A549 (cell line): ENCODE measurements around the gene CATSPERE.

Source experiments
- BHLHE40 ChIP-seq: IDR thresholded peaks from 2 replicates; pipeline ENCODE4 v1.6.1; 2012; ENCODE audit warnings: low read depth, low read length, inconsistent platforms
- CHD2 ChIP-seq: fragments of 150-350 bp; IDR thresholded peaks from 2 replicates; pipeline ENCODE4 v1.6.1; 2014; ENCODE audit warnings: low read length; ENCODE audit not compliant: partially characterized antibody
- EP300 ChIP-seq, 2 experiments: fragments of >200 bp; sonication (Bioruptor Twin); formaldehyde crosslinking; IDR thresholded peaks; 2 replicates in 1 of 2; 3 replicates in 1 of 2; pipeline ENCODE4 v1.6.1; 2016 to 2017
- ESRRA ChIP-seq: fragments of 150-350 bp; IDR thresholded peaks from 2 replicates; pipeline ENCODE4 v1.6.1; 2014; ENCODE audit warnings: mild to moderate bottlenecking, low read length, borderline replicate concordance
- GATA3 ChIP-seq: IDR thresholded peaks from 2 replicates; pipeline ENCODE4 v1.6.1; 2012; ENCODE audit warnings: borderline replicate concordance
- HOXA7 ChIP-seq: fragments of 250-450 bp; sonication (Bioruptor Pico); IDR thresholded peaks from 2 replicates; pipeline ENCODE4 v1.5.0; 2020; ENCODE audit warnings: mild to moderate bottlenecking, moderate library complexity
- JUNB ChIP-seq: fragments of >200 bp; sonication (Bioruptor Twin); formaldehyde crosslinking; IDR thresholded peaks from 2 replicates; pipeline ENCODE4 v1.6.1; 2016
- MAFK ChIP-seq: fragments of 450-650 bp; IDR thresholded peaks from 2 replicates; pipeline ENCODE4 v1.6.1; 2014; ENCODE audit not compliant: partially characterized antibody
- NR3C1 ChIP-seq: fragments of >200 bp; sonication (Bioruptor Twin); formaldehyde crosslinking; IDR thresholded peaks from 3 replicates; pipeline ENCODE4 v1.6.1; 2017
- POLR2A ChIP-seq: IDR thresholded peaks from 2 replicates; pipeline ENCODE4 v1.6.1; 2012; ENCODE audit warnings: mild to moderate bottlenecking, low read length
- SMC3 ChIP-seq: fragments of >200 bp; sonication (Bioruptor Twin); formaldehyde crosslinking; IDR thresholded peaks from 3 replicates; pipeline ENCODE4 v1.6.1; 2018; ENCODE audit warnings: inconsistent platforms
- TF ChIP-seq, protein P1 (sequence below): fragments of >200 bp; sonication (Bioruptor Twin); formaldehyde crosslinking; IDR thresholded peaks from 3 replicates; pipeline ENCODE4 v1.5.1; 2016
- TF ChIP-seq, protein P2 (sequence below): IDR thresholded peaks from 2 replicates; pipeline ENCODE4 v1.6.1; 2012

DNA sequence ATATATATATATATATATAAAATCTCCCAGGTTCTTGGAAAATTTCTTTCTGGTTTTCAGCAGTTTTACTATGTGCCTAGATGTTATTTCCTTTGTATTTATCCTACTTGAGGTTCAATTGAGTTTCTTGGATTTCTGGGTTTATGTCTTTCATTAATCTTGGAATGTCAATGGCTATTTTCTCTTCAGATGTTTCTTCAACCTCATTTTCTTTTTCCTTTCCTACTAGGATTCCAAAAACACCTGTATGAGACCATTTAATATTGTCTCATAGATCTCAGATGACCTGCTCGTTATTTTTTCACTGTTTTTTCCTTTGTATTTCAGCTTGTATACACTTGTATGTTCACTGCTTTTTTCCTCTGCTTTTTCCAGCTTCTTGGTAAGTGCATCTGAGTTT is 96.5 kb downstream of the CATSPERE start:
- TF ChIP-seq POLR2A (no peak), ESRRA (no peak), NR3C1 (no peak), EP300 (IDR thresholded peaks at IDR 0.05) (no peak), MAFK (no peak), BHLHE40 (no peak), SMC3 (no peak), CHD2 (no peak), HOXA7 (no peak), GATA3 (no peak), JUNB (no peak)
- TF ChIP-seq, protein P1, sequence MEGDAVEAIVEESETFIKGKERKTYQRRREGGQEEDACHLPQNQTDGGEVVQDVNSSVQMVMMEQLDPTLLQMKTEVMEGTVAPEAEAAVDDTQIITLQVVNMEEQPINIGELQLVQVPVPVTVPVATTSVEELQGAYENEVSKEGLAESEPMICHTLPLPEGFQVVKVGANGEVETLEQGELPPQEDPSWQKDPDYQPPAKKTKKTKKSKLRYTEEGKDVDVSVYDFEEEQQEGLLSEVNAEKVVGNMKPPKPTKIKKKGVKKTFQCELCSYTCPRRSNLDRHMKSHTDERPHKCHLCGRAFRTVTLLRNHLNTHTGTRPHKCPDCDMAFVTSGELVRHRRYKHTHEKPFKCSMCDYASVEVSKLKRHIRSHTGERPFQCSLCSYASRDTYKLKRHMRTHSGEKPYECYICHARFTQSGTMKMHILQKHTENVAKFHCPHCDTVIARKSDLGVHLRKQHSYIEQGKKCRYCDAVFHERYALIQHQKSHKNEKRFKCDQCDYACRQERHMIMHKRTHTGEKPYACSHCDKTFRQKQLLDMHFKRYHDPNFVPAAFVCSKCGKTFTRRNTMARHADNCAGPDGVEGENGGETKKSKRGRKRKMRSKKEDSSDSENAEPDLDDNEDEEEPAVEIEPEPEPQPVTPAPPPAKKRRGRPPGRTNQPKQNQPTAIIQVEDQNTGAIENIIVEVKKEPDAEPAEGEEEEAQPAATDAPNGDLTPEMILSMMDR: no peak
- TF ChIP-seq, protein P2, sequence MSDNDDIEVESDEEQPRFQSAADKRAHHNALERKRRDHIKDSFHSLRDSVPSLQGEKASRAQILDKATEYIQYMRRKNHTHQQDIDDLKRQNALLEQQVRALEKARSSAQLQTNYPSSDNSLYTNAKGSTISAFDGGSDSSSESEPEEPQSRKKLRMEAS: no peak
